Measurements from ENCODE around the gene CNTNAP2. TPM values are rescaled to one million over a fixed set of nuclear protein-coding genes. Genes with fewer than 3 reads are reported as not detected.

The CNTNAP2 gene
- total and polyA plus RNA-seq, 2 of the 8 experiments (the other 6 are each of a cell fraction or from before 2014, with no cell fraction given) = 27.9 to 71.0 TPM

DNA sequence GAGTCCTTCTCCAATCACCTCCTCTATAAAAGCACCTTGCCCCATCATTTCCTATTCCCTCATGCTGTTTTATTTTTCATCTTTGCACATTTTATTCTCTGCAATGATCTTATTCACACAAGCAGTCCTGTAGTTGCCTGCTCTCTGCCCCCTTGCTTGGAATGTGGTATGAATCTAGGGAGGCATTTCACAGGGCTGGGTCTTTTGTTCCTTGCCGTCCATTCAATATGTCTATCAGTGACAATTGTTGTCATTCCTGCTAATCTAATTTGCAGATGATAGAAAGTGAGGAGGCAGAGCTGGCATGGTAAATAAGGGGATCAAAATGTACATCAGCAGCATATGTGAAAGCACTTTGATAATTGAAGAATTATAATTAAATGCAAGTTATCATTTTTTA is 2227.8 kb downstream of the CNTNAP2 start (continued):
- TF ChIP-seq FOSL1 (IDR thresholded peaks at IDR 0.05; ENCODE audit: insufficient read depth, low read depth, low read length) (no peak), MAFK (IDR thresholded peaks at IDR 0.05; ENCODE audit: low read depth, low read length) (no peak), GABPA (IDR thresholded peaks at IDR 0.05; ENCODE audit: borderline replicate concordance, insufficient read depth, low read length) (no peak)
